PC-3 (cell line): Measurements from ENCODE around the gene IL1RAP. TPM values are rescaled to one million over a fixed set of nuclear protein-coding genes. Genes with fewer than 3 reads are reported as not detected.

Source experiments
- ATAC-seq: fragments of 200-7000 bp; cut with Tn5 transposase; 2 replicates; pipeline ENCODE4 v1.9.1; 2020; ENCODE audit warnings: mild to moderate bottlenecking, moderate library complexity
- BruUV-seq: library from RNA; stranded (reverse); fragments of 400-500 nt; replicated peaks from 2 replicates; lab custom pipeline; 2021; lab: Mats Ljungman, UMichigan
- CTCF ChIA-PET: fragments of 300-600 bp; sonication (Branson Sonifier 250); formaldehyde crosslinking; loops from one replicate; lab custom pipeline; 2022; ENCODE audit warnings: antibody characterized with exemption; lab: Charles Lee
- POLR2A ChIA-PET: fragments of 300-600 bp; sonication (Branson Sonifier 250); formaldehyde crosslinking; loops from one replicate; lab custom pipeline; 2022; ENCODE audit warnings: antibody characterized with exemption; ENCODE audit not compliant: unreplicated experiment; lab: Charles Lee
- DNase-seq: peaks from one replicate; pipeline ENCODE4 v3.0.0-alpha.2; 2015
- H2AFZ ChIP-seq: fragments of 300-600 bp; sonication (generic); 2 replicates; pipeline ENCODE4 v1.6.0; 2016; ENCODE audit warnings: antibody characterized with exemption, low read length
- H3F3A ChIP-seq: fragments of 300-600 bp; sonication (generic); one replicate; pipeline ENCODE4 v1.6.0; 2017; ENCODE audit warnings: antibody characterized with exemption, low read length, control low read depth, mild to moderate bottlenecking; ENCODE audit not compliant: unreplicated experiment
- H3K27ac ChIP-seq: fragments of 300-600 bp; sonication (generic); 2 replicates; pipeline ENCODE4 v1.5.1; 2016; ENCODE audit warnings: mild to moderate bottlenecking, low read length
- H3K27me3 ChIP-seq: fragments of 300-600 bp; sonication (generic); 2 replicates; pipeline ENCODE4 v1.6.1; 2016; ENCODE audit warnings: low read length, mixed read lengths
- H3K36me3 ChIP-seq: fragments of 300-600 bp; sonication (generic); 2 replicates; pipeline ENCODE4 v1.6.1; 2016; ENCODE audit warnings: low read depth, mixed run types, low read length, mixed read lengths
- H3K4me1 ChIP-seq: fragments of 300-600 bp; sonication (generic); 2 replicates; pipeline ENCODE4 v1.5.1; 2016; ENCODE audit warnings: low read length; ENCODE audit not compliant: insufficient read depth
- H3K4me2 ChIP-seq: fragments of 300-600 bp; sonication (generic); 2 replicates; pipeline ENCODE4 v1.6.0; 2016; ENCODE audit warnings: low read length
- H3K4me3 ChIP-seq: fragments of 300-600 bp; sonication (generic); 2 replicates; pipeline ENCODE4 v1.5.1; 2016; ENCODE audit warnings: mild to moderate bottlenecking, low read length, mixed read lengths
- H3K79me2 ChIP-seq: fragments of 300-600 bp; sonication (generic); 2 replicates; pipeline ENCODE4 v1.6.1; 2017; ENCODE audit warnings: low read length, mixed read lengths
- H3K9ac ChIP-seq: fragments of 300-600 bp; sonication (generic); 2 replicates; pipeline ENCODE4 v1.6.0; 2016; ENCODE audit warnings: mild to moderate bottlenecking, low read length
- H3K9me2 ChIP-seq: fragments of 300-600 bp; sonication (generic); replicated peaks from 2 replicates; pipeline ENCODE4 v1.6.1; 2016; ENCODE audit warnings: mixed run types, low read length, mixed read lengths
- H3K9me3 ChIP-seq: fragments of 300-600 bp; sonication (generic); 2 replicates; pipeline ENCODE4 v1.6.1; 2016; ENCODE audit warnings: low read length, mixed read lengths
- H4K20me1 ChIP-seq: fragments of 300-600 bp; sonication (generic); 2 replicates; pipeline ENCODE4 v1.6.1; 2016; ENCODE audit warnings: low read length, mixed read lengths
- CTCF ChIP-seq: fragments of 300-600 bp; sonication (generic); conservative IDR thresholded peaks from 2 replicates; pipeline ENCODE4 v1.5.1; 2017; ENCODE audit warnings: antibody characterized with exemption, low read depth, mild to moderate bottlenecking, low read length
- EZH2 ChIP-seq: fragments of 300-600 bp; sonication (generic); IDR thresholded peaks from one replicate; pipeline ENCODE4 v1.6.1; 2017; ENCODE audit warnings: antibody characterized with exemption, mild to moderate bottlenecking, low read length; ENCODE audit not compliant: unreplicated experiment
- EZH2phosphoT487 ChIP-seq: fragments of 300-600 bp; sonication (generic); IDR thresholded peaks from 2 replicates; pipeline ENCODE4 v1.6.1; 2018; ENCODE audit warnings: mild to moderate bottlenecking, antibody characterized with exemption, low read length, borderline replicate concordance
- intact Hi-C: fragments of 100-400 bp; cut with micrococcal nuclease; formaldehyde crosslinking; loops from 2 replicates; pipeline ENCODE4 v1.9.0; 2023
- total RNA-seq: library from RNA; depleted of rRNA; stranded (reverse); fragments of >200 nt; gene quantifications from 2 replicates; pipeline ENCODE4 v1.2.3, GENCODE V29; 2014

IL1RAP gene
- total RNA-seq, 1 experiment from 2014 or later = 5.0 TPM

- H3K4me2 ChIP-seq = no peak overlapping the region
- H3F3A ChIP-seq = no peaks in the 10 kb centered on the region
- DNase-seq = no peak
- TF ChIP-seq CTCF (no peak), EZH2 (no peak), EZH2phosphoT487 (no peak)
- no peaks in the 10 kb centered on the region; the same call in none of the 2 replicates for H3K36me3 ChIP-seq
- ChIA-PET CTCF (no interaction called here), POLR2A (no interaction called here)
- H3K9me3 ChIP-seq = no peaks in the 10 kb centered on the region
- H3K4me1 ChIP-seq = no peaks in the 10 kb centered on the region
- H3K27ac ChIP-seq = no peak overlapping the region
- no peaks in the 10 kb centered on the region for H4K20me1 ChIP-seq
- ATAC-seq = no peak
- intact Hi-C loops = no loop called here
- H3K4me3 ChIP-seq = no peak overlapping the region
- H3K9me2 ChIP-seq = no peaks in the 10 kb centered on the region
- no peak overlapping the region for H3K9ac ChIP-seq
- no peaks in the 10 kb centered on the region for H3K27me3 ChIP-seq
- H2AFZ ChIP-seq = no peak overlapping the region
- BruUV-seq = no TSS peak
- no peaks in the 10 kb centered on the region for H3K79me2 ChIP-seq
These were observed 43.4 kb downstream of the IL1RAP start for GRCh38 chr3:190557296-190557695.

GRCh38 chr3:190558316-190558715 is 44.4 kb downstream of the IL1RAP start:
- Histone ChIP-seq H3K36me3 (no peaks in the 10 kb centered on the region; the same call in none of the 2 replicates), H3K4me1 (peaks cover 7% of the 10 kb centered on the region; the same call in 1 of the 2 replicates), H2AFZ (no peak overlapping the region), H3K9me2 (no peaks in the 10 kb centered on the region), H3K79me2 (no peaks in the 10 kb centered on the region), H3K4me2 (no peak overlapping the region), H4K20me1 (no peaks in the 10 kb centered on the region), H3K27ac (no peak overlapping the region), H3K4me3 (no peak overlapping the region), H3K9ac (no peak overlapping the region), H3K9me3 (no peaks in the 10 kb centered on the region), H3F3A (no peaks in the 10 kb centered on the region), H3K27me3 (no peaks in the 10 kb centered on the region)
- ChIA-PET CTCF (no interaction called here), POLR2A (no interaction called here)
- no TSS peak for BruUV-seq
- DNase-seq (no peak), ATAC-seq (no peak)
- TF ChIP-seq EZH2phosphoT487 (no peak), EZH2 (no peak), CTCF (no peak)
- intact Hi-C loops = no loop called here

GRCh38 chr3:190558796-190559195 is 44.9 kb downstream of the IL1RAP start:
- Histone ChIP-seq H3K4me1 (peaks cover 8% of the 10 kb centered on the region; the same call in 1 of the 2 replicates), H3K27me3 (no peaks in the 10 kb centered on the region), H3K36me3 (no peaks in the 10 kb centered on the region; the same call in none of the 2 replicates), H3K4me2 (no peak overlapping the region), H3K9me2 (no peaks in the 10 kb centered on the region), H3K79me2 (no peaks in the 10 kb centered on the region), H2AFZ (no peak overlapping the region), H3K9me3 (no peaks in the 10 kb centered on the region), H3K27ac (no peak overlapping the region), H3F3A (no peaks in the 10 kb centered on the region), H3K9ac (no peak overlapping the region), H3K4me3 (no peak overlapping the region), H4K20me1 (no peaks in the 10 kb centered on the region)
- no peak for DNase-seq
- TF ChIP-seq CTCF (no peak), EZH2phosphoT487 (no peak), EZH2 (no peak)
- intact Hi-C loops = no loop called here
- no peak for ATAC-seq
- ChIA-PET CTCF (no interaction called here), POLR2A (no interaction called here)
- BruUV-seq = no TSS peak
